NCI-H2227 treated with DMSO at 0.1 percent for 48 hours (cell line): ENCODE results near the gene STAC.
"Not testable (repeated sequence)": the region's sequence is repeated elsewhere in the genome, so short reads cannot be mapped to it uniquely, and the experiment has no call there.

ENCODE experiments used
- DNase-seq: peaks from one replicate; lab custom pipeline; 2025; lab: John Stamatoyannopoulos, UW

The STAC gene

GRCh38 chr3:36520241-36521006, 140.1 kb downstream of the STAC start:
- DNase-seq, result no peak

GRCh38 chr3:36521007-36521379, 140.7 kb downstream of the STAC start:
- no peak for DNase-seq

GRCh38 chr3:36524560-36524959, 144.3 kb downstream of the STAC start:
- no peak for DNase-seq

GRCh38 chr3:36525115-36525801, 145.0 kb downstream of the STAC start:
- DNase-seq, result no peak

GRCh38 chr3:36538136-36538749, 157.9 kb downstream of the STAC start:
- no peak for DNase-seq

GRCh38 chr3:36540888-36541518, 160.7 kb downstream of the STAC start:
- DNase-seq, result no peak

GRCh38 chr3:36542186-36542585, 161.9 kb downstream of the STAC start:
- no peak for DNase-seq

GRCh38 chr3:36543276-36543997, 163.1 kb downstream of the STAC start:
- no peak for DNase-seq

- DNase-seq, result no peak
Observed at GRCh38 chr3:36546226-36546625, 165.9 kb downstream of the STAC start.

GRCh38 chr3:36548712-36549111, 168.4 kb downstream of the STAC start:
- no peak for DNase-seq

GRCh38 chr3:36557021-36557707, 176.9 kb downstream of the STAC start:
- no peak for DNase-seq

GRCh38 chr3:36557708-36558421, 177.6 kb downstream of the STAC start:
- DNase-seq, result no peak

GRCh38 chr3:36558961-36559360, 178.7 kb downstream of the STAC start:
- DNase-seq, result no peak

- no peak for DNase-seq
Observed at GRCh38 chr3:36560685-36561084, 180.4 kb downstream of the STAC start.

GRCh38 chr3:36561601-36562000, 181.3 kb downstream of the STAC start:
- no peak for DNase-seq

GRCh38 chr3:36562945-36563344, 182.6 kb downstream of the STAC start:
- DNase-seq, result no peak

GRCh38 chr3:36575241-36575640, 194.9 kb downstream of the STAC start:
- no peak for DNase-seq

GRCh38 chr3:36578418-36578817, 198.1 kb downstream of the STAC start:
- not testable (repeated sequence) for DNase-seq

GRCh38 chr3:36579746-36580145, 199.4 kb downstream of the STAC start:
- no peak for DNase-seq

GRCh38 chr3:36580716-36581115, 200.4 kb downstream of the STAC start:
- no peak for DNase-seq

- DNase-seq, result no peak
Observed at GRCh38 chr3:36591959-36592358, 211.7 kb downstream of the STAC start.
